ENCODE measurements around the gene PGM1.

Gene PGM1

DNA sequence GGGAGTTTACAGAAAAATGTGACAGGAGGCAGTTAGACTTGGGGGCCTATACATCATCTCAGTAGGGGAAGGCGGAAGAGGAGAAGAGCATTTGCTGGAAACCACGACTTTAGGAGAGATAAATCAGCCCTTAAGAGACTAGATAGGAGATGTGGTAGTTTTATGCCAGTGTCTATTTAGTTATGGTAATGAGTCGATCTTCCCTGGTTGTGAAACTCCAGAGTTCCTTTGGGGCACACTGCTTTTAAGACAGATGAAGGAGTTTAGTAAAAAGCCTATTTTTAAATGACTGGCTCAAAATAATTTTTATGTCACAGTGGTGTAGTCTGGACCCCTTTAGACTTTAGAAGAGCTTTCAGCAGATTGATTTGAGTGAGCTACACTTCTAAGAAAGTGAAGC is 7.8 kb downstream of the PGM1 start:
- no peak for DNase-seq (ENCODE audit: low read depth in 2 of 2)

DNA sequence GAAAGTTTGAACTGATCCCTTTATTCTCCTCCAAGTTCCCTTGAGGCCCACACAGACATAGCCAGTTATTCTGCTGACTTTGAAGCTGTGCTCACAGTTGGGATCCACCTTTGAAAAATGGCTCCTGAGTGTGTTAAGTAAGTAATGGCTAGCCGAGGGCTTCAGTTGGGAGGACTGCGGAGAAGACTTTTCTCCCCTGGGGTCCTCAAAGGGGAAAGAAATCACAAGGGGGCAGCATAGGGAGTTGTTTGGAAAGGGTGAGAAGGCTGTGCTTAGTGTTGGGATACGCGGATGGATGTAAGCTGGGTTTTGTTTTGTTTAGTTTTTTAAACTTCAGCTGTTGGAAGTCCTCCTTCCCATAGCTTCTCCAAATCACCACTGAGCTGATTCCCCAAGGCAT is 8.3 kb downstream of the PGM1 start:
- no peak for DNase-seq (ENCODE audit: low read depth in 2 of 2)

DNA sequence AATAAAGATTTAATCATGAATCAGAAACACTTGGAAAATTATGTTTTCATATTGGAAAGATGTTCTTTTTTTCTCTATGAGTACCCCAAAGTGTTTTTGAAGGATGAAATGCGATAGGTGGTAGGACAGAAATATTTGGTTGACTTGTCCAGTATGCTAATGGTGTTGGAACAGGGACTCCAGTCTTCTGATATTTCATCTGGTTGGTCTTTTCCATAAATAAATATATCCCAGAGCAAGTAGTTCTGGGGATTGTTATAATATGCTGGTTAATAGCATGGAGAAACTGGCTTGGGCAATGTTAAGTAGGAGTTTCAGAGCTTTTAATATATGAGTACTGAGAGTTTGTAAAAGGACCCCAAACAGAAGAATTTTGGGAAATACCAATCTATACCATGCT is 8.7 kb downstream of the PGM1 start:
- DNase-seq (ENCODE audit: low read depth in 2 of 2), result no peak

DNA sequence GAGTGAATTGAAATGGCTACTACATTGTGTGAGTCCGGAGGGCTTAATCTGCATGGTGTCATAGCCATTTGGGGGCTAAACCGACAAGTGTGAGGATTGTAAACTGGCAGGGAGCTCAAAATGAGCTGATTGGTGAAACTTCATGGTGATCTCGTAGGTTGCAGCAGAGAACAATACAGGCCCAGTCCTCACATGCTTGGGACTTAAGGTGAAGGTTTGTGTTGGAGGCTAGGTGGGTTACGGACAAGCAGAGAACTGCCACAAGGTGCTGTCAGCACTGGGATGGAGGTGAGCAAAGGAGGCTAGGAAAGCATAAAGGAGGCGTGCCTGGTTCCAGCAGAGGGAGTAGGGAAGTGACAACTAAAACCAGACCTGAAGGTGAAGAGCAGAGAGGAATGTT is 9.4 kb downstream of the PGM1 start:
- no peak for DNase-seq (ENCODE audit: low read depth in 2 of 2)

DNA sequence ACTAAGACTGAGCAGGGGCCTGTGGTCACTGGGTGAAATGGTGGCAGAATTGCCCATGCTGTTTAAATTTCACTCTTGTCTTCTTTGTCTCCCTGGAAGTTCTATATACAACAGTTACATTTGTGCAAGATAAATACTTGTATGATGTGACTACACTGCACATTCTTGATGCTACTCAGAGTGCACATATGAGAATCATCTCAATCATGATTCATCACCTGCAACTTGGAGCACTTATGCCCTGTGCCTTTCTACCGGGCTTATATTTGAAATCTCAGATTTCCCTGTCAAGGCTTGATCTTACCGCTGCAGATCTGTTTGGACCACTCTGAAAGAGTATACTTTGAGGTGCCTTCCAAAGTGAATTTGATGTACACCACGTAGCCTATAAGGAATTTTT is 10.6 kb downstream of the PGM1 start:
- no peak for DNase-seq (ENCODE audit: low read depth in 2 of 2)

DNA sequence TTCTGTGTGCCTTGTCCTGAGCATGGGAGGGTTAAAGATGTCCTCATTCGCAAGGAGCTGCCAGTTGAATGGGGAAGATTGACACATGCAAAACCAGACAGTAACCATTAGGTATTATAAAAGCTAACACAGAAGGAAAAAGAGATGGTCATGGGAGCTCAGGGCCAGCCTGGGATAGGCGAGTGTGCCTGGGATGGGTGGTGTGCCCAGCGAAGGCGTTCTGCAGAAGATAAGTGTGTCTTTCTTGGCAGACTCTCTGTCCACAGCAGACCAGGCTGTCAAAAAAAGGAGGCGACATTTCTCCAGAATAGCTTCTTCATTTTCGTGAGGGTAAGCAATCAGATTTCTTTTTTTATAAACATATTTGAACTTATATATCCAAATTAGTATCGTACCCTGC is 14.1 kb downstream of the PGM1 start:
- DNase-seq (ENCODE audit: low read depth in 2 of 2), result no peak

DNA sequence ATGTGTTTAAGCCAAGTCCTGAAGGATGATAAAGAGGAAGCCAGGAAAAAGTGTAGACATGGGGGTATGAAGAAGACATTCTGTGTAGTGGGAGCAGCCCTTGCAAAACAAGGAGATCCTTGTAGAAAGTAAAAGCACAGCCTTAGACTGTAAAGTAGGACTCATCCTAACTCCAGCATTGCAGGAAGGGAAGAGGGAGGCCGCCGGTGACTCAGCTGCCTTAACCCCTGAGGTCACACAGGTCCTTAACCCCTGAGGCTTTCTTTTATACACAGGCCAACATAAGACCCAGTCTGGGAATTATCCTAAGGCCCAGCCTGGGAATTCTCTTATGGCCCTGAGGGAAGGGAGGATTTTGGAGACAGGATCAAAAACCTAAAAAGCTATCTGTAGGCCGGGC is 18.0 kb downstream of the PGM1 start:
- DNase-seq (ENCODE audit: low read depth in 2 of 2), result no peak

DNA sequence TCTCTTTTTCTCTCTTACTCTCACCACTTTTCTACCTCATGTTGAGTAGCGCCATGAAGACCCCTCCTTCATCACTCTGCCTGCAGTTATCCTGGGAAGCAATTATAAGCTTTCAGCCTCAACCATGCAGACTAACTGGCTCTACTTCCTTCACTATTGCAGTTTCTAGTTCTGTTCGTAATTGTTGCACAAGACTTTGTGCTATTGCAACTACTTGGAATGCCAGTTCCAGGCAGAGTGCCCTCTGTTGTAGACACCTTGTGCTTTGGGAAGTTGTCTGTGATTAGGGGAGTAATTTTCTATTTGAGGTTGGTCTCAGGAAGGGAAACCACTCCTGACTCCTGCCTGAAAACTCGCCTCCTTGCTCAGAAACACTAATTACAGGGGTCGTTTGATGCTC is 19.4 kb downstream of the PGM1 start:
- no peak for DNase-seq (ENCODE audit: low read depth in 2 of 2)

DNA sequence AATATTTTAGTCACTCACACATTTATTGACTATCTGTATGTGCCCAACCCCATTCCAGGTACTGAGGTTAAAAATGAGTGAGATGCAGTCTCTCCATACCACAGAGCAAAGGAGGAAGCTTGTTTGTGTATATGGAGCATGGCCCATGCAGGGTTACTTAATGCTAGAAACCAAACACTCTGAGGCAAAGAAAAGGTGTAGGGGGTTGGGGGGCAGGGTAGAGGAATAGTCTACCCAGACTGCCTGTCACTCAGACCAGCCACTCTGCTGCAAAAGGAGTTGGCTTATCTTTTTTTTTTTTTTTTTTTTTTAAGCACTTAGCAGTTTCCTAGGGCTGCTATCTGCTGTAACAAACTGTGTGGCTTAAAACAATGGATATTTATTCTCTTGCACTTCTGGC is 19.8 kb downstream of the PGM1 start:
- no peak for DNase-seq (ENCODE audit: low read depth in 2 of 2)

DNA sequence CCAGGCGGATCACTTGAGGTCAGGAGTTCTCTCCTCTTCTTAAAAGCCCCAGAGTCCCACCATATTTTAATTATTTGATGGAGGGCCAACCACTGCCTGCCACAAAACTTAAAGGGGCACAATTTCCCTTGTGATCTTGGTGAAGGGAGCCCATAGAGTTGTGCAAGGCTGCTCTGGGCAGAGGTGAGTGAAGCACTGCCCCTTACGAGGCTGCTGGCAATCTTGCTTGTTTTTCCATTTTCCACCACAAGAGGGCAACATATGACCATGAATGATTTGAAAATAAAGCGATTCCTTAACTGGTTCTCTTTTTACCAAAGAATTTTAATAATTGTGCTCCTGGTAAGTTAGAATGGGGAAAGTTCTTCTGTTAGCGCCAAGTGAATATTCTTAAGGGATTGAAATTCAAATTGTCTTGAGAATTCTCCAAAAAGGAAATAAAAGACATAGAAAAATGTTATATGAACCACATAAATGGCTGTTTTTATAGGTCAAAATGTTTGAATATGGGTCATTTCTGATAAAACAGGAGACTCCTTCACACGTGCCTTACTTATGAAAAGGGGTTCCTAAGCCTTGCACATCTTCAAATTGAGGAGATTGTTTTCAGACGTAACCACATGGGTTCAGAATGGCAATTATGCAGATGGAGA is 22.7 kb downstream of the PGM1 start:
- DNase-seq (ENCODE audit: low read depth in 2 of 2), result peak; percentile 8 to 29

DNA sequence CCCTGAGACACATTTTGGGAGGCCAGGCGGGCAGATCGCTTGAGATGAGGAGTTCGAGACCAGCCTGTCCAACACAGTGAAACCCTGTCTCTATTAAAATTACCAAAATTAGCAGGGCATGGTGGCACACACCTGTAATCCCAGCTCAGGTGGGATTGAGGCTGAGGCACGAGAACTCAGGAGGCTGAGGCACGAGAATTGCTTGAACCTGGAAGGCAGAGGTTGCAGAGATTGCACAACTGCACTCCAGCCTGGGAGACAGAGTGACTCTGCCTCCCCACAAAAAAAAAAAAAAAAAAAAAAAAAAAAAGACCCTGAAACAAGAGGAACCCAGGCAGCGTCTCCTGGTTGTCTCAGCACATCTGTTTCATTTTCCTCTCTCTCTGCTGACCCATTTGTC is 24.2 kb downstream of the PGM1 start:
- no peak for DNase-seq (ENCODE audit: low read depth in 2 of 2)

DNA sequence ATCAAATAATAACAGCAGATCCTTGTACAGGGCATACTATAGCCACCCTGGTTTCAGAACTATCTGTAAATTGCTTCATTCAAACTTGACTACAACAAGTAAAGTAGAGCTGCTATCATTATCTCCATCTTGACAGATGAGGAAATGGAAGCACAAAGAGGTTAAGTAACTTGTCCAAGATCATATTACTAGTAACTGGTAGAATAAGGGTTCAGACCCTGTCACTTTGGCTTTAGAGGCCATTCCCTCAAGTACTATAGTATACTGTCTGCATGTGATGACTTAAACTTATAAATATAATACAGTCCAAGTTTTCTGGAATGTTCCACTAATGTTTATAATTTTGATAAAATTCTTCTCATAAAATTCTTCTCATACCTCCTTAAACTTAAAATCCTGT is 24.8 kb downstream of the PGM1 start:
- no peak for DNase-seq (ENCODE audit: low read depth in 2 of 2)

DNA sequence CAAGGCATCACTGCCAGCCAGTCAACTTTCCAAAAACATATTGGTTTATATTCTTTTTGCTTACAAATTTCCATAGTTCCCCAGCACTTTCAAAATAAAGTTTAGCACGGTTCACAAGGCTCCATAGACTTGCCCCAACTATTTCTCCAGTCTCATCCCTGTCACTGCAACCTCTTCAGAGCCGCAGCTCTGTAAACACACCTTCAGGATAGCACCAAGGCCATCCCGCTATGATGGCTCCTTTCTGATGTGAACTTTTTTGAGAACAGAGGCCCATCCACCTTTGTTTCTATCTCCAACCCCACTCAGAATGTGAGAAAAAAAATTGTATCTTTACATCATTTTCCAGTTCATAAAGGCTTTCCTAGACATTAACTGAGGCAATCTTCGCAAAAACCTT is 26.3 kb downstream of the PGM1 start:
- DNase-seq (ENCODE audit: low read depth in 2 of 2), result no peak

DNA sequence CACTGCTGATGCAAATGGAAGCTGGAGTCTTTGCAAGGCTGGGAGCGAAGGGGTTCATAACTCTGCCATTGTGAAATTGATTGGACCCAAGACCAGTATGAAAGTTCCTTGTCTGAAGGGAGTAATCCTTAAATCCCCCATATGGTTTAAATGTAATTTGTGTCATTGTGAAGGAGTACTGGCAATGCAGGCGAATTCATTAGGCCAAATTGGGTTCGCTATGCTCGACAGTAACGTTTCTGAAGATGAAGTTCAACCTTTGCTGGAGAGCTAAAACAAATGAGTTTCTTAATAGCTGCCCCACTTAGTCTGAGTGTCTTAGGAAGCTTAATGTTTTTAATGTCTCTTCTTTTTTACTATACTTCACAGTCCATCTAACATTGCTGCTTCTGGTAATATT is 27.5 kb downstream of the PGM1 start:
- DNase-seq (ENCODE audit: low read depth in 2 of 2), result no peak

DNA sequence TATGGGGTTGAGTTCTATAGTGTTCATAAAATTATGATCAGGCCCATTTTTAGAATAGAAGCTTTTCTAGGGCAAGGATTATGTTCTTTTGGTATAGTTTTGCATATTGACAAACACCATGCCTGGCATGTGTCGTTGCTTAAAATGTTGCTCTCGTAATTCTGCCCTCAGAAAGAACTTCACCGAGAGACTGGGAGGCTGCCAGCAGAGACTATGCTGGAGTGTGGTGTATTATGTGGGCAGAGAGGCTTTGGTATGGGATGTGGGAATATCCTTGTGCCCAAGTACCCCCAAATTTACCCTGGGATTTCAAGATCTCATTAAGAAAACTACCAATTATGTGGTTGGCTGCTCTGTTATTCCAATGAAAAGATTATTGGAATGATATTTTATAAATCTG is 27.9 kb downstream of the PGM1 start:
- DNase-seq (ENCODE audit: low read depth in 2 of 2), result no peak

DNA sequence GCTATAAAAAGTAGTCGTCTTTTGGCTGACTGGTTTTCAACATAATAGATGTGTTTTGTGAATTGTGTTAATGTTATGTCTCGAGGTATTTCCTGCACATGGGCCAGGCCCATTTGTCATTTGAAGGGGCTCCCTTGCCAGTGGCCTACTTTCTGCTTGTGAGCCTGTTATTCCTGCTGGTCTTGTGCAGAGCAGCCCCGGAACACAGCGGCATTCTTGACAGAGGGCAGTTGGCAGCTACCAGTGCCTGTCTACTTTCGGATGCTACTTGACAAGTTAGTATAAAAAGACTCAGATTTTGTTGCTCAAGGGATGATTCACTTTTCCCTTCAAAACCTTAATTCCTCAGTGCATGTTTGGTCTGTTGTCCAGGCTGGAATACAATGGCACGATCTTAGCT is 28.5 kb downstream of the PGM1 start:
- no peak for DNase-seq (ENCODE audit: low read depth in 2 of 2)

DNA sequence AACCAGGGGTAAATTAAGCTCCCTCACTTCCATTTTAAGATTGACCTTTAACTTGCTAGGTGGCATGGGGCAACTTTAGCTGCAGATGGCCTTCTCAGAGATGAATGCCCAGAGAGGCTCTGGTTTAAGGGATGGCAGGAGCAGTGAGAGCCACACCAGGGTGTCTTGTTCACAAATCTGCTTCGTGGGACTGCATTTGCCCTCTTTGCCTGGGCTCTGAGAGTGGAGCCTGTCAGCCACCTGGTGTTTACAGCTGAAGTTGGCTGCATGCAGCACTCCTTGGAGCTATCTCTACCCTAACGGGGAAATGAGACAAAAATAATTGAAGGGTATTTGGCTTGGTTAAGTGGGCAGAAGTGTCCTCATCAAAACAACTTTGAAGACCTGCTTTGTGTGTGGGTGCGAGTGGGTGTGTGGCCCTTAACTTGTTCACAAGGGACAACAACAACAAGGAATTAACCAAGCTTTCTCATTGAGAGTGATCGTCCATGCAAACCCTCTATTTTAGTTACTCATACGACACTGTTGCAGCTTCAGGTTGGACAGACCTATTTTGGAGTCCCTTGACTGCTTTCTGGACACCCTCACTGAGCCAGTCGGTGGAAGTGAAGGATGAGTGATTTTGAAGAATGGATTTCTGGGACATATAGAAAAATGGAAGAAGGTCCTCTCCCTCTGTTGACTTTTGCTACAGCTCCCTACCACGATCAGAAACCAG is 29.8 kb downstream of the PGM1 start:
- no peak for DNase-seq (ENCODE audit: low read depth in 2 of 2)

DNA sequence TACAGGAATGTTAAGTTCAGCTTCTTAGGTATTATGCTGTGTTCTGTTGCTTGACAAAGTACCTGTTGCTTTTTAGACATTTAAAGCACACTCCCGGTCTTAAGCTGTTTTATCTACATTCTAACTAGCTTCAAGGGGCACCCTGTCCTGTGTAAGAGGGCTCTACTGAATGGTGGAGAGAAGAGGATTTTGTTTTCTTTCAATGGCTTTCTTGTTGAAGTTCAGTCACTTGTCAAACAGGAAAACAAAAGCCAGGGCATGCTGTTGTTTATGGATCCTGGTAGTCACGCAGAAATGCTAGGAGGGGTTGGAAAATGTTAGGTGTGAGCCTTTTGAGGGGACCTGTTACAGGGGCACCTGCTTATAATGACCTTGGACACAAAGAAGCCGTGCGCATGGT is 30.7 kb downstream of the PGM1 start:
- no peak for DNase-seq (ENCODE audit: low read depth in 2 of 2)

DNA sequence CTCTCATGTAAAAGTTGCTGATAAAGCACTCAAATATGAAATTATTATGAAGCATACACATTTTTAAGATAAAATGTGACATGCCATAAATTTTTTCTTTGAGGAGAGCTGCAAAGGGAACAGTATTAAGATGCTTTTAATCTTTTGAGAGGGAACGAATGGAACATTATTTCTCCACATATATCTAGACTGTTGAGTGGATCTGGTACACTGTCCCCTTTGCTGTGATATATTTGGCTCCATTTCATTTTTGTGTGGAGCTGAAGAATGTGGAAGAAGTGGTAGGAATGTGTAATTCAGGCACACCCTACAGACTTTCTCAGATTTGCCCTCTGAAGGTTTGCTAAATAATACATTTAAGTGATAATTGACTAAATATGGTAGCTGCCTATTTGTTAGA is 31.7 kb downstream of the PGM1 start:
- DNase-seq (ENCODE audit: low read depth in 2 of 2), result no peak

DNA sequence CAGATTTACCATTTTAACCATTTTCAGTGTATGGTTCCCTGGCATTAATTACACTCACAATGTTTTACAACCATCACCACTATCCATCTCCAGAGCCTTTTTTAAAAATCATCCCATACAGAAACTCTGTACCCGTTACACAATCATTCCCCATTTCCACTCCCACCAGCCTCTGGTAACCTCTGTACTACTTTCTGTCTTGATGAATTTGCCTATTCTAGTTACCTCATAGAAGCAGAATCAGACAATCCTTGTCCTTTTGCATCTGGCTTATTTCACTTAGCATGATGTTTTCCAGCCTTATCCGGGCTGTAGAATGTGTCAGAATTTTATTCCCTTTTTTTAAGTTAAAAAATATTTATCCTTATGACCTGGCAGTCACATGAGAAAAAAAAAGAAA is 33.0 kb downstream of the PGM1 start:
- DNase-seq (ENCODE audit: low read depth in 2 of 2), result no peak

DNA sequence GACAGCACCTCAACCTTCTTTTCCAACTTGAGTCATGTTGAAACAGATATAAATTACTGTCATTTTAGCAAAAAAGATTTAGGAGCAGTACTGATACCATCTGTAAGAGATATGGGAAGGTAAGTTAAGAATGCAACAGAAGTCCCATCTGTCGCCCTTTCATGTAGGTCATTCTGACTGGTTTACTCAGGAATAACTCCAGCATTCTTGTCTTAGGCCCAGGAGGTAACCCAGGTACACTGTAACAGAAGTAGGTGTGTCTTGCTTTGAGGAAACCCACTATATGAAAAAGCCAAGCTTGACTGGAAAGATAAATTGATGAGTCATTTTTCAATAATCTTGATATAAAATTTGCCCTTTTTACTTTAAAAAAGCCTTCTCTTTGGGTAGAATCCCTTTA is 35.4 kb downstream of the PGM1 start:
- no peak for DNase-seq (ENCODE audit: low read depth in 2 of 2)

DNA sequence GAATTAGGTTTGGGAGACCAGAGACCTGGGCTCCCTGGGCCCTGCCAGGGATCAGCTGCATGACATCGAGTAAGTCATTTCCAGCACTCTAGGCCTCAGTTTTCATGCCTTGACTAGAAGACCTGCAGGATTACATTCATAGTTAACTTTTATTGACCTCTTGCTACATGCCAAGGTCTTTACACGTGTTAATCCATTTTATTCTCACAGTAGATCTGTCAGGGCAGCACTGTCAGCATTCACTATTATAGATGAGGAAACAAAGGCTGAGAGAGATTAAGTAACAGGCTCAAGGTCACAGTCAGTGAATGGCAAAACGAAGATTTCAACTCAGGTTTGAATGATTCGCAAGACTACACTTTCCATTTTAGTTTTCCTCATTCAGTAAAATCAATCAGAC is 37.0 kb downstream of the PGM1 start:
- no peak for DNase-seq (ENCODE audit: low read depth in 2 of 2)

DNA sequence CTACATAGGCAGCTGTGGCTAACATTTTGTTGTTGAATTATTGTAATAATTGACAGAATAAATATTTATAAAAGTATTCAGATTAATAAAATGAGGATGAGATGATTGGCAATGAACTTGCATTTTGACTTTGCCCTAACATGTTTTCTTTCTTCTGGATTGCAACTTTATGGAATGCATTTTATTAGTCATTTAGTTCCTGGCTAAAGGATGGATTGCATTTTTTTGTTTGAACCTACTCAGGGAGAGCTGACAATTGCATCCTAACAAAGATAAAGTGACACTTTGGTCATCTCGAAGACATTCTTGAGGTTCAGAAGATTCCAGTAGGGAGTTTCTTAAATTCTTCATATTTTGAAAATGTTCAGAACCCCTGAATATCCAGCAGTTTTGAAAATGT is 37.5 kb downstream of the PGM1 start:
- DNase-seq (ENCODE audit: low read depth in 2 of 2), result no peak

DNA sequence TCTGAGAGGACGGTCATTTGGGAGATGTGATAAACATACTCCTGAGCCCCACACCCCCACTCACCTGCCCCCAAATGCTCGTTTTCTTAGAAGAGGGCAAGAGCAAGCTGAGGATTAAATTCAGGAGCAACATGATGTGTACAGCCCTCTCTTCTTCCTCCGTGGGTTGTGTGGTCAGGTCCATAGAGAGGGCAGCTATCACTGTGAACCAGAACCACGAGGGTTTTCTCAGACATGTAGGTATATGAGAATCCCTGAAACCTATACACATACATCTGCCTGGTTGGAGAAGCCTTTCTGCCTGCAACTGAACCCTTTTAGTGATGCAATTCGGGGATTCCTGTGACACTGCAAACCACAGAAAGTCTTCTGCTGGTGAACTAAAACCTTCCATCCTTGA is 38.9 kb downstream of the PGM1 start:
- no peak for DNase-seq (ENCODE audit: low read depth in 2 of 2)
